Measurements from ENCODE around the gene HMG20A.

- TF ChIP-seq POLR2AphosphoS5 (IDR thresholded peaks at IDR 0.05; ENCODE audit: insufficient read depth in 1 of 2, low read depth in 1 of 2) (no peak), CTCF (IDR thresholded peaks at IDR 0.05) (no peak), POLR2A (IDR thresholded peaks at IDR 0.05) (no peak)
Observed at GRCh38 chr15:77386626-77387025, 34.1 kb upstream of the HMG20A start.
